H1 (cell line): ENCODE data around the gene TMC6. TPM values are rescaled to one million over a fixed set of nuclear protein-coding genes. Genes with fewer than 3 reads are reported as not detected.

ENCODE experiments used
- polyA plus RNA-seq, 7 experiments: library from polyadenylated mRNA; depleted of rRNA in 3 of 7; stranded (reverse) in 5 of 7; unstranded in 2 of 7; fragments of >200 nt in 5 of 7; fragments of 200-250 nt in 2 of 7; gene quantifications; 1 replicate in 5 of 7; 2 replicates in 1 of 7; 4 replicates in 1 of 7; pipeline versions ENCODE4 v1.2.1 to v1.2.3, GENCODE V29; 2011 to 2013; ENCODE audit warnings: missing spikeins in 2 of 7, mixed read lengths in 2 of 7
- total RNA-seq: library from RNA; stranded (reverse); fragmentation: NEBNext Ultra II Directional; extraction: Animal tissue kit (Norgen Biotek cat#: 25700); gene quantifications from 2 replicates; pipeline ENCODE4 v1.2.1, GENCODE V29; 2021
- TF ChIP-seq, protein P1 (sequence below): fragments of 300-600 bp; sonication (generic); IDR thresholded peaks from 2 replicates; pipeline ENCODE4 v1.7.1; 2012; ENCODE audit warnings: low read length, moderate library complexity, mild to moderate bottlenecking, inconsistent platforms; ENCODE audit not compliant: insufficient replicate concordance

Gene TMC6
- total and polyA plus RNA-seq, 2 of the 8 experiments (the other 6 are each of a cell fraction or from before 2014, with no cell fraction given) = 39.4 to 77.6 TPM

DNA sequence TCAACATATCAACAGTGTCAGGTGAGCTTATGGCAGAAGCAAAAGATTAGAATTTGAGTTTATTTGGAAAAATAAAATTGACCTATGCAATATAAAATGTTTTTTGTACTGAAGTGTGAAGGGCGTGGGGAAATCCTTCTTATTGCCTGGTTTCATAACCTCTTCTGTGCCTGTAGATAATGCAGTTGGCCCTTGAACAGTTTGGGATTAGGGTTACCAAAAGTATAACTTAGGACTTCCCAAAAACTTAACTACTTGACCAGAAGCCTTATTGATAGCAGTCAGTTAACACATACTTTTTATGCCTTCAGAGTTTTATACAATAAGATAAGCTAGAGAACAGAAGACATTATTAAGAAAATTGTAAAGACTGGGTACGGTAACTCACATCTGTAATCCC lies 66.0 kb downstream of the TMC6 start (continued):
- TF ChIP-seq, protein P1, sequence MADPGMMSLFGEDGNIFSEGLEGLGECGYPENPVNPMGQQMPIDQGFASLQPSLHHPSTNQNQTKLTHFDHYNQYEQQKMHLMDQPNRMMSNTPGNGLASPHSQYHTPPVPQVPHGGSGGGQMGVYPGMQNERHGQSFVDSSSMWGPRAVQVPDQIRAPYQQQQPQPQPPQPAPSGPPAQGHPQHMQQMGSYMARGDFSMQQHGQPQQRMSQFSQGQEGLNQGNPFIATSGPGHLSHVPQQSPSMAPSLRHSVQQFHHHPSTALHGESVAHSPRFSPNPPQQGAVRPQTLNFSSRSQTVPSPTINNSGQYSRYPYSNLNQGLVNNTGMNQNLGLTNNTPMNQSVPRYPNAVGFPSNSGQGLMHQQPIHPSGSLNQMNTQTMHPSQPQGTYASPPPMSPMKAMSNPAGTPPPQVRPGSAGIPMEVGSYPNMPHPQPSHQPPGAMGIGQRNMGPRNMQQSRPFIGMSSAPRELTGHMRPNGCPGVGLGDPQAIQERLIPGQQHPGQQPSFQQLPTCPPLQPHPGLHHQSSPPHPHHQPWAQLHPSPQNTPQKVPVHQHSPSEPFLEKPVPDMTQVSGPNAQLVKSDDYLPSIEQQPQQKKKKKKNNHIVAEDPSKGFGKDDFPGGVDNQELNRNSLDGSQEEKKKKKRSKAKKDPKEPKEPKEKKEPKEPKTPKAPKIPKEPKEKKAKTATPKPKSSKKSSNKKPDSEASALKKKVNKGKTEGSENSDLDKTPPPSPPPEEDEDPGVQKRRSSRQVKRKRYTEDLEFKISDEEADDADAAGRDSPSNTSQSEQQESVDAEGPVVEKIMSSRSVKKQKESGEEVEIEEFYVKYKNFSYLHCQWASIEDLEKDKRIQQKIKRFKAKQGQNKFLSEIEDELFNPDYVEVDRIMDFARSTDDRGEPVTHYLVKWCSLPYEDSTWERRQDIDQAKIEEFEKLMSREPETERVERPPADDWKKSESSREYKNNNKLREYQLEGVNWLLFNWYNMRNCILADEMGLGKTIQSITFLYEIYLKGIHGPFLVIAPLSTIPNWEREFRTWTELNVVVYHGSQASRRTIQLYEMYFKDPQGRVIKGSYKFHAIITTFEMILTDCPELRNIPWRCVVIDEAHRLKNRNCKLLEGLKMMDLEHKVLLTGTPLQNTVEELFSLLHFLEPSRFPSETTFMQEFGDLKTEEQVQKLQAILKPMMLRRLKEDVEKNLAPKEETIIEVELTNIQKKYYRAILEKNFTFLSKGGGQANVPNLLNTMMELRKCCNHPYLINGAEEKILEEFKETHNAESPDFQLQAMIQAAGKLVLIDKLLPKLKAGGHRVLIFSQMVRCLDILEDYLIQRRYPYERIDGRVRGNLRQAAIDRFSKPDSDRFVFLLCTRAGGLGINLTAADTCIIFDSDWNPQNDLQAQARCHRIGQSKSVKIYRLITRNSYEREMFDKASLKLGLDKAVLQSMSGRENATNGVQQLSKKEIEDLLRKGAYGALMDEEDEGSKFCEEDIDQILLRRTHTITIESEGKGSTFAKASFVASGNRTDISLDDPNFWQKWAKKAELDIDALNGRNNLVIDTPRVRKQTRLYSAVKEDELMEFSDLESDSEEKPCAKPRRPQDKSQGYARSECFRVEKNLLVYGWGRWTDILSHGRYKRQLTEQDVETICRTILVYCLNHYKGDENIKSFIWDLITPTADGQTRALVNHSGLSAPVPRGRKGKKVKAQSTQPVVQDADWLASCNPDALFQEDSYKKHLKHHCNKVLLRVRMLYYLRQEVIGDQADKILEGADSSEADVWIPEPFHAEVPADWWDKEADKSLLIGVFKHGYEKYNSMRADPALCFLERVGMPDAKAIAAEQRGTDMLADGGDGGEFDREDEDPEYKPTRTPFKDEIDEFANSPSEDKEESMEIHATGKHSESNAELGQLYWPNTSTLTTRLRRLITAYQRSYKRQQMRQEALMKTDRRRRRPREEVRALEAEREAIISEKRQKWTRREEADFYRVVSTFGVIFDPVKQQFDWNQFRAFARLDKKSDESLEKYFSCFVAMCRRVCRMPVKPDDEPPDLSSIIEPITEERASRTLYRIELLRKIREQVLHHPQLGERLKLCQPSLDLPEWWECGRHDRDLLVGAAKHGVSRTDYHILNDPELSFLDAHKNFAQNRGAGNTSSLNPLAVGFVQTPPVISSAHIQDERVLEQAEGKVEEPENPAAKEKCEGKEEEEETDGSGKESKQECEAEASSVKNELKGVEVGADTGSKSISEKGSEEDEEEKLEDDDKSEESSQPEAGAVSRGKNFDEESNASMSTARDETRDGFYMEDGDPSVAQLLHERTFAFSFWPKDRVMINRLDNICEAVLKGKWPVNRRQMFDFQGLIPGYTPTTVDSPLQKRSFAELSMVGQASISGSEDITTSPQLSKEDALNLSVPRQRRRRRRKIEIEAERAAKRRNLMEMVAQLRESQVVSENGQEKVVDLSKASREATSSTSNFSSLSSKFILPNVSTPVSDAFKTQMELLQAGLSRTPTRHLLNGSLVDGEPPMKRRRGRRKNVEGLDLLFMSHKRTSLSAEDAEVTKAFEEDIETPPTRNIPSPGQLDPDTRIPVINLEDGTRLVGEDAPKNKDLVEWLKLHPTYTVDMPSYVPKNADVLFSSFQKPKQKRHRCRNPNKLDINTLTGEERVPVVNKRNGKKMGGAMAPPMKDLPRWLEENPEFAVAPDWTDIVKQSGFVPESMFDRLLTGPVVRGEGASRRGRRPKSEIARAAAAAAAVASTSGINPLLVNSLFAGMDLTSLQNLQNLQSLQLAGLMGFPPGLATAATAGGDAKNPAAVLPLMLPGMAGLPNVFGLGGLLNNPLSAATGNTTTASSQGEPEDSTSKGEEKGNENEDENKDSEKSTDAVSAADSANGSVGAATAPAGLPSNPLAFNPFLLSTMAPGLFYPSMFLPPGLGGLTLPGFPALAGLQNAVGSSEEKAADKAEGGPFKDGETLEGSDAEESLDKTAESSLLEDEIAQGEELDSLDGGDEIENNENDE = no peak
- TF ChIP-seq, all 59 proteins: peak for 0
